GM19397 (cell line): ENCODE results near the gene SEC22A.

Experiments used
- ATAC-seq: cut with Tn5 transposase; IDR thresholded peaks from one replicate; pipeline ENCODE4 v1.9.1; 2021; ENCODE audit warnings: mild to moderate bottlenecking, moderate library complexity; ENCODE audit not compliant: unreplicated experiment

SEC22A gene

GRCh38 chr3:123301331-123302184, 99.8 kb downstream of the SEC22A start:
- ATAC-seq, result no peak

- no peak for ATAC-seq
These were observed 101.2 kb downstream of the SEC22A start for GRCh38 chr3:123302961-123303360.

- ATAC-seq, result no peak
These were observed 102.3 kb downstream of the SEC22A start for GRCh38 chr3:123303976-123304560.

- ATAC-seq, result no peak
These were observed 103.4 kb downstream of the SEC22A start for GRCh38 chr3:123305192-123305591.

- ATAC-seq, result no peak
These were observed 105.3 kb downstream of the SEC22A start for GRCh38 chr3:123307064-123307463.

GRCh38 chr3:123310186-123310585, 108.4 kb downstream of the SEC22A start:
- ATAC-seq, result no peak

GRCh38 chr3:123310741-123311140, 109.0 kb downstream of the SEC22A start:
- no peak for ATAC-seq

GRCh38 chr3:123311201-123311600, 109.5 kb downstream of the SEC22A start:
- no peak for ATAC-seq

GRCh38 chr3:123312331-123313265, 110.9 kb downstream of the SEC22A start:
- ATAC-seq, result no peak

- no peak for ATAC-seq
These were observed 112.1 kb downstream of the SEC22A start for GRCh38 chr3:123313889-123314288.

- no peak for ATAC-seq
These were observed 112.9 kb downstream of the SEC22A start for GRCh38 chr3:123314359-123315270.

GRCh38 chr3:123315271-123315595, 113.5 kb downstream of the SEC22A start:
- ATAC-seq, result no peak

GRCh38 chr3:123317716-123318115, 116.0 kb downstream of the SEC22A start:
- ATAC-seq, result no peak

GRCh38 chr3:123318374-123318773, 116.6 kb downstream of the SEC22A start:
- ATAC-seq, result no peak

- no peak for ATAC-seq
These were observed 118.0 kb downstream of the SEC22A start for GRCh38 chr3:123319760-123320159.

- no peak for ATAC-seq
These were observed 118.5 kb downstream of the SEC22A start for GRCh38 chr3:123320221-123320620.

- no peak for ATAC-seq
These were observed 120.1 kb downstream of the SEC22A start for GRCh38 chr3:123321806-123322205.

- ATAC-seq, result no peak
These were observed 121.1 kb downstream of the SEC22A start for GRCh38 chr3:123322866-123323265.
